ENCODE data around the gene SNX1.
"Not testable (repeated sequence)": the region's sequence is repeated elsewhere in the genome, so short reads cannot be mapped to it uniquely, and the experiment has no call there.

The SNX1 gene

GRCh38 chr15:64095431-64095794, 369 bp upstream of the SNX1 start:
- TF ChIP-seq CTCF (IDR thresholded peaks at IDR 0.05; ENCODE audit: low read length, missing control alignments) = no peak

DNA sequence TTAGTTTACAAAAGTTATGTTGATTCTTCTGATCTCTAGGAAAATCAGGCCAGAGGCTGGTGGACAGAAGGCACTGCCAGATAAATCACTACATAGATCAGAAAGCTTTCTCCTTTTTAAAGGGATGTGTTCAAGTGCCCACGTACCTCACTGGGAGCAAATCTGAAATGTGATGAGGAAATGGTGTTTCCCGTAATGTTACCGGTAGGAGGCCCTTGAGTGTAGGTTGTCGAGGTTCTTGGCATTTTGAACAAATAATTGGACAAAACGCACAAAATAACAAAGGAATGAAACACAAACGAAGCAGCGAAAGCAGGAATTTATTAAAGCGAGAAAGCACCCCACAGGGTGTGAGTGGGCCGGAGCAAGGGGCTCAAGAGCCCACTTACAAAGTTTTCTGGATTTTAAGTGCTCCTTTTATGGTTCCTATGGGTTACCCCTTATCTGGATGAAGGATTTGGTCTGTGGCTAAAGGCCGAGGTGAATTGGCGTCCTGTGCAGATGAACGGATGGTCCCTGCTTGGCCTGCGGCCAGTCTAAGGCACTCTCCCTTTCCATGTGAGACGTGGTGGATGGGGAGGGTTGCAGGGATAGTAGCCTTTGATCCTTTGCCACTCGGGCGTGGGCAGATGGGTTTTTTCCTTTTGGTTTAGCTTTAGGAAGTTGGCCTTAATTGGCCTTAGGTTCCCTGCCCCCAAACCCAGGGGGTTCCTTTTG, 1.0 kb downstream of the SNX1 start:
- H3K4me3 ChIP-seq (replicated peaks; ENCODE audit: low read depth, low read length) = peak overlapping the region; percentile 93
- peak; percentile 31 for TF ChIP-seq CTCF (IDR thresholded peaks at IDR 0.05; ENCODE audit: low read length, missing control alignments)
- DNase-seq (ENCODE audit: low read depth) = peak; percentile 64

More at GRCh38 chr15:64095431-64095794, 369 bp upstream of the SNX1 start:
- H3K4me3 ChIP-seq (replicated peaks; ENCODE audit: low read depth, low read length) = peak overlapping the region; percentile 93
- DNase-seq (ENCODE audit: low read depth) = no peak

GRCh38 chr15:64099379-64099778, 3.6 kb downstream of the SNX1 start:
- no peak overlapping the region for H3K4me3 ChIP-seq (replicated peaks; ENCODE audit: low read depth, low read length)
- TF ChIP-seq CTCF (IDR thresholded peaks at IDR 0.05; ENCODE audit: low read length, missing control alignments) = no peak
- no peak for DNase-seq (ENCODE audit: low read depth)

DNA sequence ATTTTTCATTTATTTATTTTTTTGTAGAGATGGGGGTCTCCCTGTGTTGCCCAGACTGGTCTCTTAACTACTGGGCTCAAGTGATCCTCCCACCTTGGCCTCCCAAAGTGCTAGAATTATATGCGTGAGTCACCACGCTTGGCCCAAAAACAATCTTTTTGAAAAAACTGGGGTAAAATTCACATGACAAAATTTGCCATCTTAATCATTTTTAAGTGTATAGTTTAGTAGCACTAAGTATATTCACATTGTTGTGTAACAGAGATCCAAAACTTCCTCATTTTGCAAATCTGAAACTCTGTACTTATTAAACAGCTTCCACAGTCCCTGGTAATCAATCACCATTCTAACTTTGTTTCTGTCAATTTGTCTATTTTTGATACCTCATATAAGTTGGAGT, 5.2 kb downstream of the SNX1 start:
- no peak overlapping the region for H3K4me3 ChIP-seq (replicated peaks; ENCODE audit: low read depth, low read length)
- no peak for DNase-seq (ENCODE audit: low read depth)
- TF ChIP-seq CTCF (IDR thresholded peaks at IDR 0.05; ENCODE audit: low read length, missing control alignments) = no peak

- H3K4me3 ChIP-seq (replicated peaks; ENCODE audit: low read depth, low read length) = no peak overlapping the region
- no peak for TF ChIP-seq CTCF (IDR thresholded peaks at IDR 0.05; ENCODE audit: low read length, missing control alignments)
- no peak for DNase-seq (ENCODE audit: low read depth)
Observed at GRCh38 chr15:64102497-64102896, 6.7 kb downstream of the SNX1 start.

- H3K4me3 ChIP-seq (replicated peaks; ENCODE audit: low read depth, low read length) = no peak overlapping the region
- DNase-seq (ENCODE audit: low read depth) = peak; percentile 90
- TF ChIP-seq CTCF (IDR thresholded peaks at IDR 0.05; ENCODE audit: low read length, missing control alignments) = no peak
Observed at GRCh38 chr15:64105113-64105704, 9.4 kb downstream of the SNX1 start.

GRCh38 chr15:64107337-64107736, 11.6 kb downstream of the SNX1 start:
- no peak overlapping the region for H3K4me3 ChIP-seq (replicated peaks; ENCODE audit: low read depth, low read length)
- no peak for DNase-seq (ENCODE audit: low read depth)
- TF ChIP-seq CTCF (IDR thresholded peaks at IDR 0.05; ENCODE audit: low read length, missing control alignments) = no peak

DNA sequence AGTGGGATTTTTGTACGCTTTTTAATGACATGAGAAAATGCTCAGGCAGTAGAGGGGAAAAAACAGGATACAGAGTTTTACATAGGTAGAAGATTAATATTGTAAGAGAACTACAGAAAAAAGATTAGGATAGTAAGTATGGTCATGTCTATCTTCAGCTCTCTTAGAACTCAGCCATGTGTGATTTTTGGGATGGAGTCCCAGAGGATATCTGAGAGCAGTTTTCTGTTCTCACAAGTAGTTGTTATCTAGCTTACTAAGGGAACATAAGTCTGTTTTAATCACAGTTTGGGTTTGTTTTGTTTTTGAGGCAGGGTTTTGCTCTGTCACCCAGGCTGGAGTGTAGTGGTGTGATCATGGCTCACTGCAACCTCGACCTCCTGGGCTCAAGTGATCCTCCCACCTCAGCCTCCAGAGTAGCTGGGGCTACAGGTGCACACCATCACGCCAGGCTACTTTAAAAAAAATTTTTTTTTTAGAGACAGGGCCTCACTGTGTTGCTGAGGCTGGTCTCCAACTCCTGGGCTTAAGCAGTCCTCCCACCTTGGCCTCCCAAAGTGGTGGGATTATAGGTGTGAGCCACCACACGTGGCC, 14.4 kb downstream of the SNX1 start:
- not testable (repeated sequence) for H3K4me3 ChIP-seq (replicated peaks; ENCODE audit: low read depth, low read length); DNase-seq (ENCODE audit: low read depth)

Measured in fibroblast of pulmonary artery (primary cell).